Ishikawa (cell line): ENCODE measurements around the gene CACNA2D3.

ENCODE experiments used
- CEBPB ChIP-seq: IDR thresholded peaks from 2 replicates; pipeline ENCODE4 v1.6.1; 2012
- CREB1 ChIP-seq: IDR thresholded peaks from 2 replicates; pipeline ENCODE4 v1.6.1; 2012; ENCODE audit warnings: low read depth
- EGR1 ChIP-seq: IDR thresholded peaks from 2 replicates; pipeline ENCODE4 v1.6.1; 2012
- EP300 ChIP-seq: IDR thresholded peaks from 2 replicates; pipeline ENCODE4 v1.6.1; 2012; ENCODE audit warnings: borderline replicate concordance
- FOXM1 ChIP-seq: IDR thresholded peaks from 2 replicates; pipeline ENCODE4 v1.6.1; 2012; ENCODE audit warnings: low read depth, borderline replicate concordance
- MAX ChIP-seq: IDR thresholded peaks from 2 replicates; pipeline ENCODE4 v1.6.1; 2012
- NFIC ChIP-seq: IDR thresholded peaks from 2 replicates; pipeline ENCODE4 v1.6.1; 2012
- RAD21 ChIP-seq: IDR thresholded peaks from 2 replicates; pipeline ENCODE4 v1.6.1; 2012; ENCODE audit warnings: low read depth
- REST ChIP-seq: IDR thresholded peaks from 2 replicates; pipeline ENCODE4 v1.6.1; 2012; ENCODE audit warnings: low read depth, mild to moderate bottlenecking
- TAF1 ChIP-seq: IDR thresholded peaks from 2 replicates; pipeline ENCODE4 v1.6.1; 2012; ENCODE audit warnings: low read depth, mild to moderate bottlenecking
- TCF12 ChIP-seq: IDR thresholded peaks from 2 replicates; pipeline ENCODE4 v1.6.1; 2012; ENCODE audit warnings: low read depth
- TEAD4 ChIP-seq: IDR thresholded peaks from 2 replicates; pipeline ENCODE4 v1.6.1; 2012
- USF1 ChIP-seq: IDR thresholded peaks from 2 replicates; pipeline ENCODE4 v1.6.1; 2012
- YY1 ChIP-seq: IDR thresholded peaks from 2 replicates; pipeline ENCODE4 v1.6.1; 2012; ENCODE audit warnings: low read depth
- ZBTB7A ChIP-seq: IDR thresholded peaks from 2 replicates; pipeline ENCODE4 v1.6.1; 2012; ENCODE audit warnings: low read depth

Gene CACNA2D3

GRCh38 chr3:54085936-54086335, 36.4 kb upstream of the CACNA2D3 start:
- TF ChIP-seq EGR1 (no peak), RAD21 (no peak), TEAD4 (no peak), YY1 (no peak), MAX (no peak), CREB1 (no peak), FOXM1 (no peak), REST (no peak), TAF1 (no peak), NFIC (no peak), USF1 (no peak), TCF12 (no peak), ZBTB7A (no peak)

GRCh38 chr3:54086652-54087405, 35.5 kb upstream of the CACNA2D3 start:
- TF ChIP-seq ZBTB7A (no peak), REST (no peak), NFIC (no peak)

- no peak for TF ChIP-seq TAF1
- TF ChIP-seq EGR1: no peak
- TF ChIP-seq MAX: no peak
- no peak for TF ChIP-seq YY1
- no peak for TF ChIP-seq REST
- TF ChIP-seq TCF12: no peak
- TF ChIP-seq ZBTB7A: no peak
- no peak for TF ChIP-seq RAD21
- TF ChIP-seq USF1: no peak
- no peak for TF ChIP-seq FOXM1
- TF ChIP-seq EP300: no peak
- no peak for TF ChIP-seq TEAD4
- no peak for TF ChIP-seq CREB1
- TF ChIP-seq NFIC: no peak
- no peak for TF ChIP-seq CEBPB
These were observed 34.6 kb upstream of the CACNA2D3 start for GRCh38 chr3:54087581-54088410.

- TF ChIP-seq NFIC (no peak), ZBTB7A (no peak), TEAD4 (no peak), CEBPB (no peak), FOXM1 (no peak), REST (no peak), MAX (no peak), EGR1 (no peak), RAD21 (no peak), TAF1 (no peak), CREB1 (no peak)
These were observed 28.7 kb upstream of the CACNA2D3 start for GRCh38 chr3:54093491-54094248.
